Measurements from ENCODE around the gene FNDC3A.
A peak's percentile ranks its signal among the peaks of the same experiment; 100 is the strongest.
"Not testable (repeated sequence)": the region's sequence is repeated elsewhere in the genome, so short reads cannot be mapped to it uniquely, and the experiment has no call there.

FNDC3A gene

GRCh38 chr13:49044836-49045235 is 69.1 kb downstream of the FNDC3A start:
- DNase-seq (ENCODE audit: low spot score): no peak

- DNase-seq (ENCODE audit: low spot score): no peak
These were observed 70.3 kb downstream of the FNDC3A start for GRCh38 chr13:49046002-49046401.

DNA sequence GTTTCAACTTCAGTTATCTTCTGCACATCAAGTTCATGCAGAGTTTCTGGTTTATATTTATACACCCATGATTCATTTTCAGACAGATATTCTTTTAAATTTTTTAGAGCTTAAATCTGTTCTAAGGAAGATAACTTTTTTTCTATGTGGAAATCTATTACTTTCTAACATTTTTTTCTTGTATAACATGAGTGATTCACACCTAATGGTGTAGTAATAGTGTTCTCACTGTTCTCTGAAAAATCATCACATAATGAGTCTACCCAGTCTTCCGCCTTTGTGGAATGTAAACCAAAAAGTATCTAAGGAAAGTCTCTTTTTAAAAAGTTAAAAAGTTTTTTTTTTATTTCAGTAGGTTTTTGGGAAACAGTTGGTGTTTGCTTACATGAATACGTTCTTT is 70.8 kb downstream of the FNDC3A start:
- DNase-seq (ENCODE audit: low spot score): no peak

- no peak for DNase-seq (ENCODE audit: low spot score)
These were observed 77.1 kb downstream of the FNDC3A start for GRCh38 chr13:49052813-49053212.

DNA sequence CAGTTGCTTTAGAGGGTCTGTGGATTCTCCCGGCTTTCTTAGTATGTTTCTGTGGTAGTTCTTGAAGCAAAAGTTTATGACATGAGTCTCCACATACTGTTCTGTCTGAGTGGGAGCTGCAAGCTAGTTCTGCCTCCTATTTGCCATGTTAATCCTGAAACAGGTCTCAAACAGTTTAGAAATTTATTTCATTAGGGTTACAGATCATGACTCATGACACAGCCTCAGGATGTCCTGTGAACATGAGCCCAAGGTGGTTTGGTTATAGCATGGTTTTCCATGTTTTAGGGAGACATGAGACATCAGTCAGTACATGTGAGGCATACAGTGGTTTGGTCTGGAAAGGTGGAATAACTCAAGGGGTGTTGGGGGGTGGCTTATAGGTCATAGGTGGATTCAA is 77.5 kb downstream of the FNDC3A start:
- no peak for DNase-seq (ENCODE audit: low spot score)

- no peak for DNase-seq (ENCODE audit: low spot score)
These were observed 78.2 kb downstream of the FNDC3A start for GRCh38 chr13:49053906-49054305.

- DNase-seq (ENCODE audit: low spot score): no peak
These were observed 79.3 kb downstream of the FNDC3A start for GRCh38 chr13:49055021-49055420.

DNA sequence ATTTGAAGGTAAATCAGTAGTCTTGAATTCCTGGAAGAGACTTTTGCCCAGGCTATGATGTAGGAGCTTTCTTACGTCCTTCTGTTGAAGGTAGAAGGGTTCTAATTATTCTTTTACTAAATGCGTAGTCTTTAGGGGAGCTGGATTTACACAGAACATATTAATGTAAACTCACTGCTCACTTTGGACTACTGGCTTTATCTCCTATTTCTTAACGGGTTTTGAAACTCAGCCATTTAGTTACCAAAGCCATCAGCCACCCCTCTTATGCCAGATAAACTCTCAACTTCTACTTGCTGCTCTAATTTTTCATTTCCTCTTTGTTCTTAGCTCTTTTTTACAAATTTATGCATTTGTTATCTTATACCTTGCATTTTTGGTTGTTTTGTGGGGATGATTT is 81.5 kb downstream of the FNDC3A start:
- no peak for DNase-seq (ENCODE audit: low spot score)

GRCh38 chr13:49058761-49059160 is 83.0 kb downstream of the FNDC3A start:
- DNase-seq (ENCODE audit: low spot score): no peak

DNA sequence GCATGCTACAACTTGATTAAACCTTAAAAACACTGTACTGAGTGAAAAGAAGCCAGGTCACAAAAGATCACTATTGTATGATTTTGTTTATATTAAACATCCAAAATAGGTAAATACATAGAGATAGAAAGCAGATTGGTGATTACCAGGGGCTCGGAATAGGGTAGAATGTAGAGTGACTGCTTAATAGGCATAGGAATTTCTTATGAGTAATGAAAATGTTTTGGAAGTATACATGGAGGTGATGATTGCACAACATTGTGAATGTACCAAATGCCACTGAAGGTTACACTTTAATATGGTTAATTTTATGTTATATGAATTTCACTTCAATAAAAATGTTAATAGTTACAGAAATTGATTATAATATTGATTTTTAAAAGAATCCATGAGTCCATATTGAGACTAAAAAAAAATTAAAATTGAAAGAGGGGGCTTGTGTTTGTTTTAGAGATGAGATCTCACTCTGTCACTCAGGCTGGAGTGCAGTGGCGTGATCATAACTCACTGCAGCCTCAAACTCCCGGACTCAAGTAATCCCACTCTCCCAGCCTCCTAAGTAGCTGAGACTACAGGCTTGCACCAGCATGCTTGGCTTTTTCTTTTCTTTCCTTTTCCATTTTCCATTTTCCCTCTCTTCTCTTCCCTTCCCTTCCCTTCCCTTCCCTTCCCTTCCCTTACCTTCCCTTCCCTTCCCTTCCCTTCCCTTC is 85.1 kb downstream of the FNDC3A start:
- no peak for DNase-seq (ENCODE audit: low spot score)

DNA sequence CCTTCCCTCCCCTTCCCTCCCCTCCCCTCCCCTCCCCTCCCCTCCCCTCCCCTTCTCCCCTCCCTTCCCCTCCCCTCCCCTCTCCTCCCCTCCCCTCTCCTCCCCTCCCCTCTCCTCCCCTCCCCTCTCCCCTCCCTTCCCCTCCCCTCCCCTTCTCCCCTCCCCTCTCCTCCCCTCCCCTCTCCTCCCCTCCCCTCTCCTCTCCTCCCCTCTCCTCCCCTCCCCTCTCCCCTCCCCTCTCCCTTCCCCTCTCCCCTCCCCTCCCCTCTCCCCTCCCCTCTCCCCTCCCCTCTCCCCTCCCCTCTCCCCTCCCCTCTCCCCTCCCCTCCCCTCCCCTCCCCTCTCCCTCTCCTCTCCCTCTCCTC is 85.7 kb downstream of the FNDC3A start:
- not testable (repeated sequence) for DNase-seq (ENCODE audit: low spot score)

DNA sequence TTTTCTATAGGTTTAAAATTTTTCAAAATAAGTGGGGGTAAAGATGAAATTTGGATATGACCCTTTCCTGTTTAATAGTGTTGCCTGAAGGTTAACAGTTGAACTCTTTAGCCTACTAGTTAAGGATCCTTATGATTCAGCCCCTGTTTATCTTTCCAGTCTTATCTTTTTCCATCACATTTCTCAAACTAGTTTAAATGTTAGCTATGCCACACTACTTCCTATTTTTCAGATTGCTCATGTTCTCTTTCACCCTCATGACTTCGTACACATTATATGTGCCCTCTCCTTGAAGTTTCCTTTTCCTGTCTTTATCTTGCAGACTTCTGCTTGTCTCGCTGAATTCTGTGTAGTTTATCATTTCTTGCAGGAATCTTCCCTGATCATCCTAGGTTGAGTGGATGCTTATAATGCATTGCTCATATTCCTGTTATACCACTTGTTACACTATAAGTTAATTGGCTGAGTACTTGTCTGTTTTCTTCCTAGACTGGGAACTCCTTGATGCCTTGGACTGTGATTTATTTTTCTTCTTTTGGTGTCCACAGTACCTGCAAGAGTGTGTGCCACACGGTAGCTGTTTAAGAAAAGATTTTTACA is 86.7 kb downstream of the FNDC3A start:
- no peak for DNase-seq (ENCODE audit: low spot score)

DNA sequence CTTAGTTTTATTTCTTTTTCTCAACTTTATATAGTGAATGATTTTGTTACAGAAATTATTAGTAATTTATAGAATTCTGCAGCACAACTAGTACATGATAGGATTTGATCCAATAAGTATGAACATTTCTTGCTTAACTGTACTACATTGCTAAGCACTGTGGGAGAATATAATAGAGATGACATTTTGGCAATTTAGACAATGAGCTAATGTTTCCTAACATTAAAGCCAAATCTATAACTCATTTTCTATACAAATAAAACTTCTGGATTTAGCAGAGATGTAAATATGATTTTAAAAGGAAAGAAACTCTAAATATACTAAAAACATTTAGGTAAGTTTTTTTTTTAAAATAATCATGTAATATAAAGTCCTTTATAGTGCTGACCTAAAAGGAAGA is 87.3 kb downstream of the FNDC3A start:
- DNase-seq (ENCODE audit: low spot score): no peak

GRCh38 chr13:49063497-49063896 is 87.8 kb downstream of the FNDC3A start:
- DNase-seq (ENCODE audit: low spot score): no peak

- DNase-seq (ENCODE audit: low spot score): no peak
These were observed 88.8 kb downstream of the FNDC3A start for GRCh38 chr13:49064476-49064875.

- no peak for DNase-seq (ENCODE audit: low spot score)
These were observed 91.1 kb downstream of the FNDC3A start for GRCh38 chr13:49066856-49067255.

DNA sequence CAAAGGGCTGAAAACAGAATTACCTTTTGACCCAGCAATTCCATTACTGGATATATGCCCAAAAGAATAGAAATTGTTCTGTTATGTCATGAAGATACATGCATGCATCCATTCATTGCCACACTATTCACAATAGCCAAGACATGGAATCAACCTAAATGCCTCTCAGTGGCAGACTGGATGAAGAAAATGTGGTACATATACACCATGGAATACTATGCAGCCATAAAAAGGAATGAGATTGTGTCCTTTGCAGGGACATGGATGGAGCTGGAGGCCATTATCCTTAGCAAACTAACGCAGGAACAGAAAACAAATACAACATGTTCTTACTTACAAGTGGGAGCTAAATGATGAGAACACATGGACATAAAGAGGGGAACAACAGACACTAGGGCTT is 92.8 kb downstream of the FNDC3A start:
- not testable (repeated sequence) for DNase-seq (ENCODE audit: low spot score)

DNA sequence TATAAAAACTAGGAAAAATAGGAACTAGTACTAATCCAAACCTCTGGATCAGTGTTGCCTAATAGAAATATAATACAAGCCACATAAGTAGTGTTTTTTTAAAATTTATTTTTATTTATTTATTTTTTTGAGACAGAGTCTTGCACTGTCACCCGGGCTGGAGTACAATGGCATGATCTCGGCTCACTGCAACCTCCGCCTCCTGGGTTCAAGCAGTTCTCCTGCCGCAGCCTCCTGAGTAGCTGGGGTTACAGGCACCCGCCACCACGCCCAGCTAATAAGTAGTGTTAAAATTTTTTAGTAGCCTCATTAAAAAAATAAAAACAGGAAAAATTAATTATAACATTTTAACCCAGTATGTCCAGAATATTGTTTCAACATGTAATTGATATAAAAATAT is 94.3 kb downstream of the FNDC3A start:
- DNase-seq (ENCODE audit: low spot score): not testable (repeated sequence)

- DNase-seq (ENCODE audit: low spot score): no peak
These were observed 95.7 kb downstream of the FNDC3A start for GRCh38 chr13:49071341-49071937.

DNA sequence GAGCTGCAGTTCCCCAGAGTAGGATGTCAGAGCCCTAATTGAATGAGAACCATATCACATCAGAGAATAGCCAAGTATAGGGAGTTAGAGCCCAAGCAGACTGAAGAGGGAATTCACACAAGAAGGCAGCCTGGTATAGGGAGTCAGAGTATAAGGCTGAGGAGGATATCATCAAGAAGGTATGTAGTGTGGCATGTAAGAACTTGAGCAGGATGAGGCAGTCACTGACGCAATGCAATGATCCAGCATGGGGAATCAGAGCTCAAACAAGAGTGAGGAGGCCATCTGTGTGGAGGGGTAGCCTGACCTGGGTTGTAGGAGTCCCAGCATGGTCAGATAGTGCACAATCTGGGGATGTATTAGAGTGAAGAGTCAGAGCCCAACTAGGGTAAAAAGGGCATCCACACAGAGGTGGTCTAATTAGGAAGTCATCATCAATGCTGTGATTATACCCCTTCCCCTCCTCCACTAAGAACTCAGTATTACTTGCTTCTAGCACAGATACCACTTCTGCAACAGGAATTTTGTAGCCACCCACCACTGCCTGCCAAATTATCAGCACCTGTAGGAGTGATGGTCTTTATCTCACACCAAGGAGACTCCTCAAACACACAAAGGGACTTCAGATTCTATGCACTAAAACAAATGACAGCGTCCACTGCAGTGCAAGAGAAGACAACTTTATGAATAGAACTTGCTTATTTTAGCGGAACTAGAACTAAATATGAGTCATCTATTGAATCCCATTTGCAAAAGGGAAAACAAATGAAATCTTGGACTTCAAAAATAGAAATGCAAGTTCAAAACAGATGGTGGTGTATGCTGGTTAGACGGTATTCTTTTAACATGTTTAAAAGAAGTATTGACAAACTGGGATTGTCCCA is 107.2 kb downstream of the FNDC3A start:
- peak; percentile 59 for DNase-seq (ENCODE audit: low spot score)

DNA sequence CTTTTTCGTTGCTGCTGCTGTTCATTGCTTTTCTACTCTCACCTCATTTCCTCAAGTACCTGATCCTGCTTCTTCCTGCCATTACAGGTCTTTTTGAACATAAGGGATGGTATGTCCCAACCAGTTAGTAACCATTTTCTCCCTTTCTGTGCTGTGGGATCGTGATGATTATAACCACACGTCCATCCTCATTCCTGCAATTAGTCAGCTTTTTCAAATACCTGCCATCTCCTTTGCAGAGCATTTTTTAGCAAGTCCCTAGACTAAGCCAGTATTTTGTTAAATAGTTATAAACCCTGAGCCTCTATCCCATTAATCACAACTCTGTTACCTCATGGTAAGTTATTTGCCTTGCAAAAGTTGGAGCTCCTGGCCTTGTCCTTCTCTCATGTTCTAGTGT is 109.2 kb downstream of the FNDC3A start:
- DNase-seq (ENCODE audit: low spot score): no peak

- DNase-seq (ENCODE audit: low spot score): no peak
These were observed 111.0 kb downstream of the FNDC3A start for GRCh38 chr13:49086722-49087121.

- no peak for DNase-seq (ENCODE audit: low spot score)
These were observed 117.7 kb downstream of the FNDC3A start for GRCh38 chr13:49093376-49093775.
